ENCODE results near the gene PRIM2.
"Not testable (repeated sequence)": the region's sequence is repeated elsewhere in the genome, so short reads cannot be mapped to it uniquely, and the experiment has no call there.

DNA sequence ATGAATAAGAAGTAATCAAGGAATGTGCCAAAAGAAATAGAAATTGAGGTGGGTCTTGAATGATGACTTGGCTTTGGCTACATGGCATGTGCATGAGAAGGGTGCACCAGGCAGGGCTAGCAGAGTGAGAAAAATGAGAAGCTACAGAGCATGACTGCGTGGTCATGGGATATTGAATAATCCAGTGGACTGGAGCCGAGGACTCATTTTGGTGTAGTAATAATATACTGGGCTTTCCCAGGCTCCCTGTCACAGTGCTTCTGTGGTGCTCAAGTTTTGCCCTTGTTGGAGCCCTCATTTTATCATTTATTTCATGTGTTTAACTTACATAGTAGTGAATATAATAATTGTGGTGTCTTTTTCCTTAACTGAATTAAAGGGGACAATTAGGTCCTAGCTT, 217.7 kb downstream of the PRIM2 start:
- TF ChIP-seq ZNF274 (IDR thresholded peaks at IDR 0.05; ENCODE audit: low read depth, low read length); SUZ12 (IDR thresholded peaks at IDR 0.05; ENCODE audit: extremely low read depth, insufficient read depth, insufficient read length): not testable (repeated sequence)

All from NT2/D1 (cell line).